ENCODE data around the gene MAT1A.
"Not testable (repeated sequence)": the region's sequence is repeated elsewhere in the genome, so short reads cannot be mapped to it uniquely, and the experiment has no call there.

The MAT1A gene

DNA sequence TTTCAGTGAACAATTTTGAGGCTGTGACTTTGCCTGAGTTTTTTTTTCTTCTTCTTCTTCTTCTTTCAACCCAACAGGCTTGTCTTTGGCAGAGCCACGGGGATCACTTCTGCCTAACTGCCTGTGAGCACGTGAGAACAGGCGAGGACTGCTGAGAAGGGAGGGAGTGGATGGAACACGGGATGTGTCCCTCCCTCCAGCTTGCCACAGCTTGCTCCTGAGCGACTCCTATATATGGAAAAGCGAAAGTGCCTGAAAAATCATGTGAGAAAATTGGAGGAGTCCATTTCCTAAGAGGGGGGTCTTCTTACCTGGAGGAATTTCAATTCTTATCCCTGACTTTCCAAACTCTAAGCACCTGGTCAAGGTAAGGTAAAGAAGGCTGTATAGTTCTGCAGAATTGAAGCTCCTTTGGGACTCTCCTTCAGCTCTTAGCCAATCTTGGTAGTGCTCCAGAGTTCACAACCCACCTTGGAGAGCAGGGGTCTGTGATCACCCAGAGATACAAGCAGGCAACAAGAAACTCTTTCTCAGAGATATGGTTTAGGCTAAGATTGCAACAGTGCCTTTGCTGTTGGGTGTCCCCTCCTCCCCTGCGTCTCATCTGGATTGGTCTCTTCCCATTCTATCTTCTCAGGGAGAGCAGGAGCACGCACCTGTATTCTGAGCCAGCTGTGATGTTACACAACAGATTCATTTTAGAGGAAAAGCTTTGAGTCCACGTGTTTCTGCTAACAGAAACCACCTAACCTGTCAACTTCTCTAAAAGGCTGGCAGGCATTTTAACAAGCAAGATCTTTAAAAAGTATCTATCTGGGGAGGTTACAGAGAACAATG, at the start of gene MAT1A:
Gene MAT1A (minus strand): TSS at position 208 of the 837 bp plus-strand sequence. CDS start 235 bp downstream, outside the sequence.
- DNase-seq: no peak

DNA sequence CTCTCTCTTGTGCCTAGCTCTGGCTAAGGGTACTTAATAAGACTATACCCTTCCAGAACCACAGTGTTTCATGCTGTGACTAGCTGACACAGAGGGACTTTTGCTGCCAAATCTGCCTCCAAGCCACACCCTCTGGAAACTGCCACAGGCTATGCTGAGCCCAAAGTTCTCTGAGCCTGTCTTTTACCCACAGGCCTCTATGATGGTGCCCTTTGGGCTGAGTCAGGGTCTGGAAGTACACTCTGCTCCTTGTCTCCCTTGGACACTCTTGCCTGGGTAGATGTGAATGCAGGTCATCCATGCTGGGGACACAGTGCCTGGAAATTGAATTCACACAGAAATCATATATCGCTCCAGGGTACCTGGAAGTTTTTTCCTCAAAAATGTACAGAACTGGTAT, 44.5 kb upstream of the MAT1A start:
- no peak for DNase-seq

- no peak for DNase-seq
These were observed 35.5 kb upstream of the MAT1A start for GRCh38 chr10:80324891-80325364.

- DNase-seq: no peak
These were observed 34.6 kb upstream of the MAT1A start for GRCh38 chr10:80324086-80324485.

- no peak for DNase-seq
These were observed 33.9 kb upstream of the MAT1A start for GRCh38 chr10:80323311-80323710.

DNA sequence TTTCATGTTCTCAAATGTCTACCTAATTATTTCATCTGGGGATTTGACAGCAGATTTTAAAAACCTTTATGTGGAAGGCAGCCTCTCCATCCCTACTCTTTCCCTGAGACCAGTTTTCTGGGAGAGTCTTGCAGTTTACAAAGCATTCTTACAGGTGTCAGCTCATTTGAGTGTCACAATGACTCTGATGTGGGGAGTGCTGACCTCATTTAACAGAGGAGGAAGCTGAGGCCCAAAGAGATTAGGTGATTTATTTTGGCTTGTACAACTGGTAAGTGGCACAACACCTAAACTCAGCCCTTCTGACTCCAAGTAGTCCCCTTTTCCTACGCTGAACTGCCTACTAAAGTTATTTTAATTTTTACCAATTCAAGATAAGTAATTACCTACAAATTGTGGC, 33.3 kb upstream of the MAT1A start:
- DNase-seq: no peak

DNA sequence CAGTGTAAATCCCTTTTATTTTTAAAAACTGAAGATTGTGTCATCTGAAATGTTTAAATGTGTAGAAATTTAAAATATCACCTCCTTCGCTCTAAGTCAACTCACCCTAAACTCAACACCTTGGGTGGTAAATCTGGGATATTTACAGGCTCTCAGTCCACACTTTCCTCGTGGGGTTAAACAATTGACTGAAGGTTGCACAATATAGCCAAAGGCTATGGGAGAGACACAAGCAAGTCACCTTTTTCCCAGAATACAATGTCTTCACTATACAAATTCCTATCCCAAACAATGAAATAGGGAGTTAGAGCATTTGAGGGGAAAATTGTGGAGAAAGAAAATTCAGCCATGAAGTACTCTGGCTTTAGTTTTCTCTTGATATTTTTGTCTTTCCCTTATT, 32.7 kb upstream of the MAT1A start:
- DNase-seq: no peak

DNA sequence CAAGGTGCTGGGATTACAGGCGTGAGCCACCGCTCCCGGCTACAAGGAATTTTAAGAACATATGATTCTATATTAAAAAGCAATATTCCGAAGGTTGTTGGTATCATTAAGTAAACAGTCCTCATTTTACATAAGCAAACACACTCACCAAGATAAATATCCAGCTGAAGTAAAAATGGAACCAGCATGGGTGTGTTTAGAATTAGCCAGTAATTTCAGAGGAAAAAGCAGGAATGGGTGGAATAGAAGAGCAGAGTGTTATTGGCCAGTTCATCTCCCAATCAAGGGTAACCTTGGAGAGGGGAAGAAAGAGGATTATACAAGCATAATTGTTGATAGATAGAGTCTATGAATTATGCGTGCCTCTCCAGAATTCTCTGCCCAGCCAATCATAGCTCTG, 31.7 kb upstream of the MAT1A start:
- DNase-seq: no peak

DNA sequence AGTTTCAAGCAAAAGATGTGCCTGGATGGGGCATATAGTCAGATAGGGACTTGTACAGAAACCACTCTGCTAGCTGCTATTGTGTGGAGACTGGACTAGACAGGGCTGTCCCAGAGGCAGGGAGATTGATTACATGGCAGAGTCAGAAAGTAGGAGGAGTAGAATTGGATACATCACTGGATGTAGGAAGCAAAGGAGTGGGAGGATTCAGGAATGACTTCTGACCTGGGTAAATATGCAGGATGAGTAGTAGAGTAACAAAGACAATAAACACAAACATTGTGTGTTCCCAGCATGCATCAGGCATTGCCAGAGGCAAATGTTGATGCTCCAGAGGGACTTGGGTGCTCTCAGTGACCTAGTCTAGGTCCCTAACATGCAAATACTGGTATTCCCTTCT, 30.9 kb upstream of the MAT1A start:
- DNase-seq: no peak

- no peak for DNase-seq
These were observed 30.4 kb upstream of the MAT1A start for GRCh38 chr10:80319725-80320290.

- DNase-seq: no peak
These were observed 29.9 kb upstream of the MAT1A start for GRCh38 chr10:80319318-80319717.

DNA sequence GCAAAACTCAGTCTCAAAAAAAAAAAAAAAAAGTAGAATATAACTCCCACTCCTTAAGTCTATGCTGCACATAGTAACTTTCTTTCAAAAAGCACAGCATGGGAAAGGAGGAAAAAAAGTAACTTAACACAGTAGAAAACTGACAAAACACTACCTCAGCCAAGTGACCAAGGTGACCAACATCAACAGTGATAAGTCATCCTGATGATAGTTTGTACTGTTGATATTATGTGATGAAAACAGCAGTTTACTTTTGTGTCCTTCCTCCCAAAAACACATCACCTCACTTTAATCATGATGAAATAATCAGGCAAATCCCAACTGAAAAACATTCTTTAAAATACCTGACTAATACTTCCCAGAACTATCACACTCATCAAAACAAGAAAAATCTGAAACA, 29.3 kb upstream of the MAT1A start:
- no peak for DNase-seq

DNA sequence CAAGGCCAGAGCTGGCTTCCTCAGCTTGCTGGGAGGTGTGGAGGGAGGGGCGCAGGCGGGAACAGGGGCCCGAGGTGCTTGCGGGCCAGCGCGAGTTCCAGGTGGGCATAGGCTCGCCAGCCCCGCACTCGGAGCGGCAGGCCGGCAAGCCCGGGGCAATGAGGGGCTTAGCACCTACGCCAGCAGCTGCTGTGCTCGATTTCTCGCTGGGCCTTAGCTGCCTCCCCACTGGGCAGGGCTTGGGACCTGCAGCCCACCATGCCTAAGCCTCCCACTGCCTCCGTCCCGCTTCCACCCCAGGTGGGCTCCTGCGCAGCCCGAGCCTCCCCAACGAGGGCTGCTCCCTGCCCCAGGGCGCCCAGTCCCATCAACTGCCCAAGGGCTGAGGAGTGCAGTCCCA, 25.9 kb upstream of the MAT1A start:
- no peak for DNase-seq

GRCh38 chr10:80313523-80313922, 24.1 kb upstream of the MAT1A start:
- no peak for DNase-seq

DNA sequence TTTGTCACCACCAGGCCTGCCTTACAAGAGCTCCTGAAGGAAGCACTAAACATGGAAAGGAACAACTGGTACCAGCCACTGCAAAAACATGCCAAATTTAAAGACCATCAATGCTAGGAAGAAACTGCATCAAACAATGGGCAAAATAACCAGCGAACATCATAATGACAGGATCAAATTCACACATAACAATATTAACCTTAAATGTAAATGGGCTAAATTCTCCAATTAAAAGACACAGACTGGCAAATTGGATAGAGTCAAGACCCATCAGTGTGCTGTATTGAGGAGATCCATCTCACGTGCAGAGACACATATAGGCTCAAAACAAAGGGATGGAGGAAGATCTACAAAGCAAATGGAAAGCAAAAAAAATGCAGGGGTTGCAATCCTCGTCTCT, 16.5 kb upstream of the MAT1A start:
- not testable (repeated sequence) for DNase-seq

DNA sequence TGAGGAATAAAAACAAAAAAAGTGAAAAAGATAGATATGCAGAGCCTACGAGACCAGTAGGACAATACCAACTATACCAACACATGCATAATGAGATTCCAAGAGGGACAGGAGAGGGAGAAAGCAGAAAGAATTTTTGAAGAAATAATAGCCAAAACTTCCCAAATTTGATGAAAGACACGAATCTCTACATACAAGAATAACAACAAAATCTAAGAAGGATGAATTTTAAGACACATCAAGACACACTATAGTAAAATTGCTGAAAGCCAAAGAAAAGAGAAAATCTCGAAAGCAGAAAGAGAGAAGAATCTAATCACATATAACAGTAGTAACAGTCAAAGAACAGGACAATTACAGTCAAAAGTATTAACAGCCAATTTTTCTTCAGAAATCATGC, 7.5 kb upstream of the MAT1A start:
- no peak for DNase-seq

- no peak for DNase-seq
These were observed 3.3 kb upstream of the MAT1A start for GRCh38 chr10:80292607-80293239.

DNA sequence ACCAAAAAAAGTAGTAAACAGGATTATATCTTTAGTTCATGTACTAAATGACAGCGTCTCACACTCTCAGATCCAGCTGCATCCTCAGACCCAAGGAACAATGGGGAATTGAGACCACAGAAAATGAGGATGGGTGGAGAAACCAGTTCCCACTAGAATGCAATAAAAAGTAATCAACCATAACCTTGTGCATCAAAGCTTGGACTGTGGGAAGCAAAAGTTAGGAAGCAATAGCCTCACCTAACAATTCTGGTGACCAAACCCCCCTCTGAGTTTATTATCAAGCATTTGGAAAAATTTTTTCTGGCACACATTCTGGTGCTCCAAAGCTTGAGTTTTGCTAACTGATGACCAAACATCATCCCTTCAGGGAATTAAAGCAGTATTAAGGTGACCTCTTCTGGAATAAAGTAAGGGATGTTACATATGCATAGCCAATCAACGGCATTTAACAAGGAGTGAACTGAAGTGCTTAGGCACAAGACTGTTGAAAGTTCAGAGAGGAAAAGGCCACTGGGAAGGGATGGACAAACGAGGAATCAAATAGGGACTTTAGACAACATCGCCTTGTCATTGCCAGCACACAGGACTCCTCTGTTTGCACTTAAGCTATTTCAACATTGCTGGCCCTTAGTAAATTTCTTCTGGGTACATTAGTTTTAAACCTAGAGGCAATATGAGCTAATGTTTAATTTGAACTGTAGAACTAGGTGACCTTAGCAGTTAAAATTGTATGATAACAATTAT, 1.2 kb upstream of the MAT1A start:
- no peak for DNase-seq

GRCh38 chr10:80288849-80289248, 609 bp downstream of the MAT1A start:
- DNase-seq: no peak

- DNase-seq: no peak
These were observed 4.9 kb downstream of the MAT1A start for GRCh38 chr10:80284522-80284921.

DNA sequence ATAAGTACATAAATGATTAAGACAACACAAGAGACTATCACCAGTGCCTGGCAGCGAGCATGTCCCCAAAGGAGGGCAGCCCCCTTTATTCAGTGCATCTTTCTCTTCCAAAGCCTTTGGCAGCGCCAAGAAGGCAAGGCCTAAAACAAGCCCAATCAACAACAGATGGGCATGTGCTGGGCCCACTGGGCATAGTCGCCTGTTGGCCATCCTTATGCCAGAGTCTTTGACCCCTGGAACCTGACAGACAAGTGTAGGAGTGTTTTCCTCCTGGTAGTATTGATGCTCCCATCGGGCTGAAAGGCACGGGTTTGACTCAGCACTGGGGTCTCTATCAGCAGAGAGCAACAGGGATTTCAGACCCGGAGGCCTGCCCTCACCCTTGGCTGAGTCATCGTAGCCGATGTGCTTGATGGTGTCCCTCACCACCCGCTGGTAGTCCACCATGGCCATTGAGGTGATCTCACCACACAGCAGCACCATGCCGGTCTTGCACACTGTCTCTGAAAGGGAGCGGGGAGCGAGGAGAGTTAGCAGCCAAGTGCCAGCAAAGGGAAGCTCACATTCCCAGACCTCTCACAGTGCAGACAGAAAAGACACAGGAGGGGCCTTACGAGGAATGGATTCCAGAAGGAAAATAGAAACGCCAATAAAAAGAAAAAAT, 5.8 kb downstream of the MAT1A start:
- no peak for DNase-seq

DNA sequence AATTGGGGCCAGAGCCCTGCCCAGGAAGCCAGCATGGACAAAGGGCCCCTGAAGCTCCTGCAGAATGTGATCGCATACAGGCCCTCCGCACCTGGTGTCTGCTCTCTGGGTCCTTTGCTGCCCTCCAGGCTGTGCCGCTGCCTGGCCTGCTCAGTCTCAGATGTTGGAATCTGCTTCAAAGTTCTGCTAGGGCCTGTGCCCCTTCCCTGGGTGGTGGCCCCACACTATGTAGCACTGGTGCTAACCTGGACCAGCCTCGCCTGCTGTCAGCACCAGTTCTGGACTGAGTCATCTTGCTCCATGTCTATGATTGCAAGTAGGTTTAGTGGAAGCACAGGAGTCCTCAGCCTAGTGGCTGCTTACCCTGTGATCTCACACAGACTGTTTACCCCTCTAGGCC, 6.3 kb downstream of the MAT1A start:
- no peak for DNase-seq
